BJ (cell line): ENCODE results near the gene HMGCLL1. TPM values are rescaled to one million over a fixed set of nuclear protein-coding genes. Genes with fewer than 3 reads are reported as not detected.
A peak's percentile ranks its signal among the peaks of the same experiment; 100 is the strongest.

ENCODE experiments used
- CTCF ChIA-PET: fragments of 350-600 bp; formaldehyde crosslinking; extraction: SDS; loops from one replicate; lab custom pipeline; 2021; ENCODE audit warnings: antibody characterized with exemption, inconsistent platforms; lab: Yijun Ruan, JAX
- POLR2A ChIA-PET: fragments of 300-600 bp; sonication (Branson Sonifier 250); formaldehyde crosslinking; extraction: SDS; loops from one replicate; lab custom pipeline; 2021; ENCODE audit warnings: antibody characterized with exemption; lab: Charles Lee
- DNase-seq: peaks from one replicate; pipeline ENCODE4 v3.0.0-alpha.2; 2011; ENCODE audit warnings: low read depth
- H3K27me3 ChIP-seq: 2 replicates; pipeline ENCODE4 v1.6.0; 2011; ENCODE audit warnings: low read length; ENCODE audit not compliant: control insufficient read depth, insufficient read depth
- H3K36me3 ChIP-seq: 2 replicates; pipeline ENCODE4 v1.5.1; 2011; ENCODE audit warnings: low read length; ENCODE audit not compliant: control insufficient read depth, insufficient read depth
- H3K4me3 ChIP-seq: 2 replicates; pipeline ENCODE4 v1.5.1; 2011; ENCODE audit warnings: low read depth, mild to moderate bottlenecking, control low read depth, low read length
- CTCF ChIP-seq: IDR thresholded peaks from 2 replicates; pipeline ENCODE4 v1.5.1; 2011; ENCODE audit warnings: low read depth, mild to moderate bottlenecking, control low read depth, inconsistent platforms, low read length, moderate library complexity; ENCODE audit not compliant: insufficient read depth
- polyA minus RNA-seq: library from RNA; depleted of rRNA, polyadenylated mRNA; stranded (reverse); fragments of >200 nt; gene quantifications from 2 replicates; pipeline ENCODE4 v1.2.3, GENCODE V29; 2011; rRNA and poly(A)+ RNA removed
- polyA plus RNA-seq: library from polyadenylated mRNA; depleted of rRNA; stranded (reverse); fragments of >200 nt; gene quantifications from 2 replicates; pipeline ENCODE4 v1.2.3, GENCODE V29; 2011; rRNA removed

Gene HMGCLL1
- polyA plus RNA-seq (not detected in 2 replicates), polyA minus RNA-seq (not detected in 2 replicates)

GRCh38 chr6:55578537-55579363 lies at the start of gene HMGCLL1:
TSS of gene HMGCLL1 (minus strand) at chr6:55579192. CDS start at chr6:55579055, 137 bp downstream.
- no peak within 1 kb of the TSS for H3K4me3 ChIP-seq
- no peak for DNase-seq
- ChIA-PET CTCF (no interaction called here), POLR2A (no interaction called here)
- H3K27me3 ChIP-seq, result peaks cover 3% of the 10 kb centered on the region; the same call in 1 of the 2 replicates
- no peaks in the 10 kb centered on the region for H3K36me3 ChIP-seq
- no peak for TF ChIP-seq CTCF

- DNase-seq, result no peak
- Histone ChIP-seq H3K27me3 (no peaks in the 10 kb centered on the region), H3K4me3 (no peak overlapping the region), H3K36me3 (no peaks in the 10 kb centered on the region)
- no peak for TF ChIP-seq CTCF
- ChIA-PET CTCF (no interaction called here), POLR2A (no interaction called here)
Observed at GRCh38 chr6:55621993-55622392, 43.0 kb upstream of the HMGCLL1 start.

DNA sequence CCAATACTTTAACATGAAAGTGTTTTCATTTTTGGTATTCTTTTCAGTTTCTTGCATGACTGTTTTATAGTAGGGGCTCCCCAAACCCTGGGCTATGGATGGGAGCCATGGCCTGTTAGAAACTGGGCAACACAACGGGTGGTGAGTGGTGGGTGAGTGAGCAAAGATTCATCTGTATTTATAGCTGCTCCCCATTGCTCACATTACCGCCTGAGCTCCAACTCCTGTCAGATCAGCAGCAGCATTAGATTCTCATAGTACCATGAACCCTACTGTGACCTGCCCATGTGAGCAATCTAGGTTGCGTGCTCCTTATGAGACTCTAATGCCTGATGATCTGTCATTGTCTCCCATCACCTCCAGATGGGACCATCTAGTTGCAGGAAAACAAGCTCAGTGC lies 42.3 kb upstream of the HMGCLL1 start:
- Histone ChIP-seq H3K4me3 (no peak overlapping the region), H3K36me3 (no peaks in the 10 kb centered on the region), H3K27me3 (no peaks in the 10 kb centered on the region)
- ChIA-PET CTCF (interaction anchor here (1.2 kb wide), 1 partner anchor 344 kb away, joined by 3 read pairs; no protein-coding TSS in a partner anchor), POLR2A (no interaction called here)
- no peak for TF ChIP-seq CTCF
- DNase-seq, result no peak

DNA sequence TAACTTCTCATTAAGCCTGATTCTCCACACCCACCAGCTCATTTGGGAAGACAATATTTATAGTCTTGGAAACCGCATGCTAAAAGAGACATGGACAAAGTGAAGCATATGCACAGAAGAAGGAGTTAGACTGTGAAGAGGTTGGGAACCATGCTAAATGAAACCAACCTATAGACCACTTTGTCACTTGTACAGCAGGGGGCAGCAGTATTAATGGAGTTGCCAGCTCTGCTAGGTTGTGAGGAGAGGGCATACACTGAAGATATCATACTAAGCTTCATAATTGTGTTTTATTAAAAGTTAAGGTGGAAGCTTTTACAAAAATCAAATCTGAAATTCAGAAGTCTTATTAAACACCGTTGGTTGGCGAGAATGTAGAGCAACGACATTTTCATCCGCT lies 38.3 kb upstream of the HMGCLL1 start:
- ChIA-PET CTCF (interaction anchor here (0.7 to 4.5 kb wide), 20 partner anchors 12 to 675 kb away, joined by 3 to 44 read pairs (median 4); no protein-coding TSS in a partner anchor), POLR2A (no interaction called here)
- no peak overlapping the region for H3K4me3 ChIP-seq
- no peaks in the 10 kb centered on the region for H3K27me3 ChIP-seq
- peak; percentile 71 for TF ChIP-seq CTCF
- no peaks in the 10 kb centered on the region for H3K36me3 ChIP-seq
- no peak for DNase-seq

DNA sequence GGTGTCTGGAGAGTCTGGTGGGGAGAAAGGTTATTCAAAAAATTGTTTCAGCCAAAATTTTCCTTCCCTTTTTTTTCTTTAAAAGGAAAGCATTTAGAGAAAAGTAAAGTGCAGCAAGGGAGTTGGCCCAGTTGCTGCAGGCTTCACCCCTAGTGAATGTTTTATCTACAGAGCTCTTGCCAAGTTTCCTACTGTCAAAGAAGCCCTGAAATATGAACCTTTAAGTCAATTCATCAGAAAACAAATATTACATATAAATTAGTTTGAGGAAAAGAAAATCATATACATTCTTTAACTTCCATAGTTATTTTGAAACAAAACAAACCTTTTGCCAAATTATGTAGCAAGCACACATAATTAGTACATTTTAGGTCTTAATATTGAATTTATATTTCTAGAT lies 25.0 kb upstream of the HMGCLL1 start:
- POLR2A ChIA-PET, result no interaction called here
- Histone ChIP-seq H3K4me3 (no peak overlapping the region), H3K27me3 (no peaks in the 10 kb centered on the region), H3K36me3 (no peaks in the 10 kb centered on the region)
- DNase-seq, result no peak
- CTCF ChIA-PET, result no interaction called here
- no peak for TF ChIP-seq CTCF
